Left ventricle myocardium inferior (tissue), 1 donor: ENCODE measurements around the gene XXYLT1. TPM values are rescaled to one million over a fixed set of nuclear protein-coding genes. Genes with fewer than 3 reads are reported as not detected.
A peak's percentile ranks its signal among the peaks of the same experiment; 100 is the strongest.

Source experiments
- DNase-seq: peaks from one replicate; pipeline ENCODE4 v3.0.0-alpha.2; 2020
- H3K27ac ChIP-seq: fragments of 200-600 bp; replicated peaks from 2 replicates; pipeline ENCODE4 v1.8.0; 2021
- H3K27me3 ChIP-seq: fragments of 200-600 bp; 2 replicates; pipeline ENCODE4 v1.8.0; 2021; ENCODE audit warnings: low read depth
- H3K36me3 ChIP-seq: fragments of 200-600 bp; 2 replicates; pipeline ENCODE4 v1.8.0; 2021
- H3K4me1 ChIP-seq: fragments of 200-600 bp; 2 replicates; pipeline ENCODE4 v1.8.0; 2021
- H3K4me3 ChIP-seq: fragments of 200-600 bp; 2 replicates; pipeline ENCODE4 v1.8.0; 2021; ENCODE audit warnings: mild to moderate bottlenecking, moderate library complexity
- H3K9me3 ChIP-seq: fragments of 200-600 bp; replicated peaks from 2 replicates; pipeline ENCODE4 v1.8.0; 2021
- CTCF ChIP-seq: fragments of 200-600 bp; IDR thresholded peaks from 2 replicates; pipeline ENCODE4 v1.8.0; 2021; ENCODE audit warnings: antibody characterized with exemption, mild to moderate bottlenecking, borderline replicate concordance
- intact Hi-C: fragments of 100-400 bp; cut with micrococcal nuclease; formaldehyde crosslinking; loops from one replicate; pipeline ENCODE4 v1.11.0; 2022
- total RNA-seq: library from RNA; stranded (reverse); fragmentation: NEBNext Ultra II Directional; extraction: Animal tissue kit (Norgen Biotek cat#: 25700); gene quantifications from one replicate; pipeline ENCODE4 v1.2.1, GENCODE V29; 2021
- donor health status: DM: no; HTN: yes; CAD: no; lungs with severe emphysema.

The XXYLT1 gene
- total RNA-seq, 1 donor from 2014 or later = 2.3 TPM

- intact Hi-C loops = loop anchor here (10.0 kb wide), 1 partner anchor 137 kb away; no protein-coding TSS in a partner anchor
- no peak overlapping the region for H3K4me3 ChIP-seq
- no peak for DNase-seq
- peaks cover 19% of the 10 kb centered on the region for H3K4me1 ChIP-seq
- no peaks in the 10 kb centered on the region for H3K36me3 ChIP-seq
- no peaks in the 10 kb centered on the region for H3K9me3 ChIP-seq
- TF ChIP-seq CTCF = no peak
- H3K27ac ChIP-seq = no peak overlapping the region
- H3K27me3 ChIP-seq = no peaks in the 10 kb centered on the region
Measured at GRCh38 chr3:195251336-195252065, 19.5 kb downstream of the XXYLT1 start.

GRCh38 chr3:195250473-195251251, 20.3 kb downstream of the XXYLT1 start:
- Histone ChIP-seq H3K4me1 (peaks cover 19% of the 10 kb centered on the region), H3K27me3 (no peaks in the 10 kb centered on the region), H3K4me3 (no peak overlapping the region), H3K36me3 (no peaks in the 10 kb centered on the region), H3K27ac (no peak overlapping the region), H3K9me3 (no peaks in the 10 kb centered on the region)
- DNase-seq = peak; percentile 42
- peak; percentile 58 for TF ChIP-seq CTCF
- intact Hi-C loops = loop anchor here (10.0 kb wide), 1 partner anchor 136 kb away; no protein-coding TSS in a partner anchor

- H3K9me3 ChIP-seq = no peaks in the 10 kb centered on the region
- no peak for DNase-seq
- no peak for TF ChIP-seq CTCF
- no peaks in the 10 kb centered on the region for H3K27me3 ChIP-seq
- no peak overlapping the region for H3K4me3 ChIP-seq
- intact Hi-C loops = loop anchor here (10.0 kb wide), 1 partner anchor 135 kb away; no protein-coding TSS in a partner anchor
- no peaks in the 10 kb centered on the region for H3K36me3 ChIP-seq
- H3K27ac ChIP-seq = no peak overlapping the region
- H3K4me1 ChIP-seq = peaks cover 19% of the 10 kb centered on the region
Measured at GRCh38 chr3:195249858-195250464, 21.0 kb downstream of the XXYLT1 start.

- Histone ChIP-seq H3K27me3 (no peaks in the 10 kb centered on the region), H3K4me3 (no peak overlapping the region), H3K27ac (no peak overlapping the region), H3K4me1 (peaks cover 17% of the 10 kb centered on the region), H3K9me3 (no peaks in the 10 kb centered on the region), H3K36me3 (no peaks in the 10 kb centered on the region)
- intact Hi-C loops = no loop called here
- no peak for DNase-seq
- TF ChIP-seq CTCF = no peak
Measured at GRCh38 chr3:195249057-195249770, 21.7 kb downstream of the XXYLT1 start.

- H3K36me3 ChIP-seq = no peaks in the 10 kb centered on the region
- no peak overlapping the region for H3K4me3 ChIP-seq
- no peaks in the 10 kb centered on the region for H3K9me3 ChIP-seq
- peaks cover 8% of the 10 kb centered on the region for H3K4me1 ChIP-seq
- TF ChIP-seq CTCF = no peak
- DNase-seq = no peak
- no peak overlapping the region for H3K27ac ChIP-seq
- no peaks in the 10 kb centered on the region for H3K27me3 ChIP-seq
- intact Hi-C loops = no loop called here
Measured at GRCh38 chr3:195248281-195248680, 22.7 kb downstream of the XXYLT1 start.
